Activated naive CD8-positive, alpha-beta T cell (primary cell): ENCODE data around the gene TMEM201.

Source experiments
- H3K27ac Mint-ChIP-seq: one replicate; pipeline ENCODE4 v1.8.0; 2021; ENCODE audit warnings: mixed read lengths
- H3K27me3 Mint-ChIP-seq: one replicate; pipeline ENCODE4 v1.8.0; 2021; ENCODE audit warnings: mixed read lengths
- H3K36me3 Mint-ChIP-seq: one replicate; pipeline ENCODE4 v1.8.0; 2021; ENCODE audit warnings: mixed read lengths
- H3K4me1 Mint-ChIP-seq: one replicate; pipeline ENCODE4 v1.8.0; 2021; ENCODE audit warnings: low read depth, mixed read lengths
- H3K4me3 Mint-ChIP-seq: one replicate; pipeline ENCODE4 v1.8.0; 2021; ENCODE audit warnings: mild to moderate bottlenecking, mixed read lengths
- H3K9me3 Mint-ChIP-seq: one replicate; pipeline ENCODE4 v1.8.0; 2021; ENCODE audit warnings: low read depth, mixed read lengths

The TMEM201 gene

GRCh38 chr1:9591669-9592509 is 3.2 kb downstream of the TMEM201 start:
- H3K27me3 Mint-ChIP-seq: no peaks in the 10 kb centered on the region
- no peaks in the 10 kb centered on the region for H3K9me3 Mint-ChIP-seq
- peaks cover 25% of the 10 kb centered on the region for H3K4me1 Mint-ChIP-seq
- no peaks in the 10 kb centered on the region for H3K36me3 Mint-ChIP-seq
- peak overlapping the region; percentile 6 for H3K4me3 Mint-ChIP-seq
- no peak overlapping the region for H3K27ac Mint-ChIP-seq

- Mint-ChIP-seq H3K27ac (no peak overlapping the region), H3K27me3 (no peaks in the 10 kb centered on the region), H3K9me3 (no peaks in the 10 kb centered on the region), H3K36me3 (no peaks in the 10 kb centered on the region), H3K4me3 (no peak overlapping the region), H3K4me1 (peaks cover 25% of the 10 kb centered on the region)
These were observed 3.9 kb downstream of the TMEM201 start for GRCh38 chr1:9592510-9593075.

- Mint-ChIP-seq H3K27ac (no peak overlapping the region), H3K9me3 (no peaks in the 10 kb centered on the region), H3K4me1 (peaks cover 24% of the 10 kb centered on the region), H3K4me3 (no peak overlapping the region), H3K27me3 (no peaks in the 10 kb centered on the region), H3K36me3 (no peaks in the 10 kb centered on the region)
These were observed 4.4 kb downstream of the TMEM201 start for GRCh38 chr1:9593147-9593491.

DNA sequence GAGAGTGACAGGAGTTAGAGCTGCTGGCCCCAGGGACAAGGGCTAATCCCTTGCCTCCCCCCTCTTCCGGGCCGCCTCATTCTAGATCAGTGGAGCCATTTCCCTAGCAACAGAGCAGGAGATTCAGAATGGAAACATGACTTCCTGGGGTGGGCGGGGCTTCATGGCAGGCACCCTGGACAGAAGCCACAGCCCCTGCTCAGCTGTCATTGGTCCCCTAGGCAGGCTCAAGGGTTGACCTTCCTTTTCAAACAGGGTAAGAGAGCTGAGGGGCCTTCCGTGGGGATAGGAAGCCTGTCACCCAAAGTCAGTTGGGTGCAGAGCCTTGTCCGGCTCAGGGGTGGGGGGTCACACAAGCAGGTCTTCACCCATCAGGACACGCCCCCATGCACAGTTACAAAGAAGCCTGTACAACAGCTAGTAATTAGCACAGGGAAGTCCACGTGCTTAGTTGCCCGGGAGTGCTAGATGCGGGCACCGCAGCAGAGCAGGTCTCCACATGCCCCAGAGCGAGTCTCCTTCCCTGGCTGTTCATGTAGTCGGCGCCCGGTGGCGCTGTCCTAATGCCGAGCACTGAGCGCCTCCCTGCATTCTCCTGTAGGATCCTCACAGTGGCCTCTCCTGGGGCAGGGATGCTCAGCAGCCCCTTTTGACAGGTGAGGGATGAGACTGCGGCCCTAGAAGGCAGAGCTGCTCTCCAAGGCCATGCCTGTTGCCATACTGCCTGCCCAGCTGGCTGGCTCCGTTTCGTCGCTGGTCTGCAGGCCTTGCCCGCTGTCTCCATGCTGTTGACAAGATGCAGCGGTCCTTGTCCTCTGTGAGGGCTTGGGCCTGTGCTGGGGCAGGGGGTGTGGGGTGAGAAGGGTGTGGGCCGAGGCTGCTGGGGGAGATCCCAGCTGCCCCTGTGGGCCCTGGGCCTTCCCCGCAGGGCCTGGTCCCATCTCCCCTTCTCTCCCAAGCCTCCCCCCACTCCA is 5.1 kb downstream of the TMEM201 start:
- Mint-ChIP-seq H3K4me1 (peaks cover 22% of the 10 kb centered on the region), H3K27me3 (no peaks in the 10 kb centered on the region), H3K4me3 (no peak overlapping the region), H3K36me3 (no peaks in the 10 kb centered on the region), H3K9me3 (no peaks in the 10 kb centered on the region), H3K27ac (no peak overlapping the region)

GRCh38 chr1:9594471-9595155 is 5.9 kb downstream of the TMEM201 start:
- no peaks in the 10 kb centered on the region for H3K27me3 Mint-ChIP-seq
- H3K36me3 Mint-ChIP-seq: no peaks in the 10 kb centered on the region
- H3K4me1 Mint-ChIP-seq: peaks cover 21% of the 10 kb centered on the region
- H3K9me3 Mint-ChIP-seq: no peaks in the 10 kb centered on the region
- H3K4me3 Mint-ChIP-seq: no peak overlapping the region
- H3K27ac Mint-ChIP-seq: no peak overlapping the region

GRCh38 chr1:9595156-9595967 is 6.7 kb downstream of the TMEM201 start:
- no peak overlapping the region for H3K27ac Mint-ChIP-seq
- no peaks in the 10 kb centered on the region for H3K9me3 Mint-ChIP-seq
- no peaks in the 10 kb centered on the region for H3K36me3 Mint-ChIP-seq

DNA sequence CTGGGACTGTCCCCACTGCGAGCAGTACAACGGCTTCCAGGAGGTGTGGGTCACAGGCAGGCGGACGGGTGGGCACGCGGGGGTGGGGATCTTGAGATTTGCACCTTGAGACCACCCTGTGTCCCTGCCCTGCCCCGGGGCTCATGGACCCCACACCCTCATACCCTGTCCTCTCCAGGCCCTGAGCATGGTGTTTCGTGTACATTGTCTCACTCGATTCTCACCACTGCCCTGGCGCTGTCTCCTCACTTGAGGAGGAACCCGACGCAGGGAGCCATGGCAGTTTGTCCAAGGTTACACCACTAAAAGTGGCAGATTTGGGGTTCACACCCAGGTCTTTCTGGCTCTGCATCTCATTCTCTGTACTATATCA is 7.2 kb downstream of the TMEM201 start:
- peaks cover 12% of the 10 kb centered on the region for H3K4me1 Mint-ChIP-seq
- H3K4me3 Mint-ChIP-seq: no peak overlapping the region
- no peaks in the 10 kb centered on the region for H3K27me3 Mint-ChIP-seq
- no peak overlapping the region for H3K27ac Mint-ChIP-seq
- no peaks in the 10 kb centered on the region for H3K36me3 Mint-ChIP-seq
- no peaks in the 10 kb centered on the region for H3K9me3 Mint-ChIP-seq

More at GRCh38 chr1:9595156-9595967, 6.7 kb downstream of the TMEM201 start:
- no peaks in the 10 kb centered on the region for H3K27me3 Mint-ChIP-seq
- H3K4me3 Mint-ChIP-seq: no peak overlapping the region
- peaks cover 18% of the 10 kb centered on the region for H3K4me1 Mint-ChIP-seq

DNA sequence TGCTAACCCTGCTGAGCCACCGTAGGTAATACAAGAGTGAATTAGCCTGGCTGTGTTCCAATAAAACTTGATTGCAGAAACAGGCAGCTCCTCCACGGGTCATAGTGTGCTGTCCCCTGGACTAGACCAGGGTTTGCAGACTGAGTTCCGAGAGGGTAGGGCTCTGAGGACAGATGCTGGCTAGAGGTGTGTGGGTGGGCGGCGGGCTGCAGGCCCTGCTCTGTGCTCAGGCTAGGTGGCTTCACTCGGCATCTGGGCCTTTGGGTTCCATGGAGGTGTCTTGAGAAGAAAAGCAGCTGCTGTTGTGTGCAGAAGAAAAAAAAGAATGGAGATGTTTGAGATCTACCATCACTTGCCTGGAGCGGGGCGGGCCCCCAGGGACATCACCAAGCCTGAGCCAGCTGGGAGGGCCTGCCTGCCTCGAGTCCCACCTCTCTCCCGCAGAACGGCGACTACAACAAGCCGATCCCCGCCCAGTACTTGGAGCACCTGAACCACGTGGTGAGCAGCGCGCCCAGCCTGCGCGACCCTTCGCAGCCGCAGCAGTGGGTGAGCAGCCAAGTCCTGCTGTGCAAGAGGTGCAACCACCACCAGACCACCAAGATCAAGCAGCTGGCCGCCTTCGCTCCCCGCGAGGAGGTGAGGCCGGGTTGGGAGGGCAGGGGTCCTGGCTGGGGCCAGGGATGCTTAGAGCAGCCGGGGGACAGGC is 7.9 kb downstream of the TMEM201 start:
- peaks cover 11% of the 10 kb centered on the region for H3K4me1 Mint-ChIP-seq
- H3K9me3 Mint-ChIP-seq: no peaks in the 10 kb centered on the region
- no peak overlapping the region for H3K4me3 Mint-ChIP-seq
- H3K36me3 Mint-ChIP-seq: no peaks in the 10 kb centered on the region
- H3K27ac Mint-ChIP-seq: no peak overlapping the region
- no peaks in the 10 kb centered on the region for H3K27me3 Mint-ChIP-seq

- H3K36me3 Mint-ChIP-seq: no peaks in the 10 kb centered on the region
- H3K4me1 Mint-ChIP-seq: peaks cover 6% of the 10 kb centered on the region
- H3K4me3 Mint-ChIP-seq: no peak overlapping the region
- H3K27me3 Mint-ChIP-seq: no peaks in the 10 kb centered on the region
- no peak overlapping the region for H3K27ac Mint-ChIP-seq
- H3K9me3 Mint-ChIP-seq: no peaks in the 10 kb centered on the region
These were observed 8.9 kb downstream of the TMEM201 start for GRCh38 chr1:9597361-9598315.

DNA sequence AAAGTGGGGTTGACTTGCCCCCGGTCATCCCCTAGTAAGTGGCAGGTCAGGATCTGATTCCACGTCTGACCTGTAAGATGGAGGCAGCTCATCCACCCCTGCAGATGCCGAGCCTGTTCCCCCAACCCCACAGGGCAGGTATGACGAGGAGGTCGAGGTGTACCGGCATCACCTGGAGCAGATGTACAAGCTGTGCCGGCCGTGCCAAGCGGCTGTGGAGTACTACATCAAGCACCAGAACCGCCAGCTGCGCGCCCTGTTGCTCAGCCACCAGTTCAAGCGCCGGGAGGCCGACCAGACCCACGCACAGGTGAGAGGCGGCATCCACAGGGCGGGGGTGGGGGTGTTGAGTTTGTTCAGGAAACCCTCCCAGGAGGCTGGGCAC is 9.6 kb downstream of the TMEM201 start:
- Mint-ChIP-seq H3K9me3 (no peaks in the 10 kb centered on the region), H3K4me1 (peaks cover 4% of the 10 kb centered on the region), H3K4me3 (no peak overlapping the region), H3K27me3 (no peaks in the 10 kb centered on the region), H3K27ac (no peak overlapping the region), H3K36me3 (no peaks in the 10 kb centered on the region)

DNA sequence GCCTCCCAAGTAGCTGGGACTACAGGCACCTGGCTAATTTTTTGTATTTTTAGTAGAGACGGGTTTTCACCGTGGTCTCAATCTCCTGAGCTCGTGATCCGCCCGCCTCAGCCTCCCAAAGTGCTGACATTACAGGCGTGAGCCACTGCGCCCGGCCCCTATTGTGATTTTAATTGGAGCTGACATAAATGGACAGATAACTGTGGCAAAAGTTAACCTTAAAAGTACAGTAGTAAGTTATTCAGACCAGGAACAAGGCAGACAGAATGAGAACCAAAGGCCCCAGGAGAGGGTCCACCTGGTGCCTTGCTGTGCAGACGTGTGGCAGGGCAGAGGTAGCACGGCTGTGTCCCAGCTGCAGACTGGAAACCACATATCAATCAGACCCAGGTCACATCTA is 11.0 kb downstream of the TMEM201 start:
- Mint-ChIP-seq H3K27ac (no peak overlapping the region), H3K9me3 (no peaks in the 10 kb centered on the region), H3K27me3 (no peaks in the 10 kb centered on the region), H3K36me3 (no peaks in the 10 kb centered on the region), H3K4me1 (no peaks in the 10 kb centered on the region), H3K4me3 (no peak overlapping the region)

GRCh38 chr1:9600861-9601834 is 12.4 kb downstream of the TMEM201 start:
- no peaks in the 10 kb centered on the region for H3K9me3 Mint-ChIP-seq

More at GRCh38 chr1:9600861-9601834, 12.4 kb downstream of the TMEM201 start:
- H3K4me3 Mint-ChIP-seq: no peak overlapping the region
- H3K27me3 Mint-ChIP-seq: no peaks in the 10 kb centered on the region
- H3K36me3 Mint-ChIP-seq: no peaks in the 10 kb centered on the region
- H3K4me1 Mint-ChIP-seq: no peaks in the 10 kb centered on the region
- H3K27ac Mint-ChIP-seq: no peak overlapping the region
